Erythroblast (primary cell): ENCODE results near the gene STX11.

Experiments used
- GATA1 ChIP-seq: IDR thresholded peaks from 2 replicates; pipeline ENCODE4 v1.6.1; 2011; ENCODE audit warnings: low read depth, mild to moderate bottlenecking, control low read depth, low read length, moderate library complexity
- POLR2A ChIP-seq: IDR thresholded peaks from 2 replicates; pipeline ENCODE4 v1.6.1; 2011; ENCODE audit warnings: mild to moderate bottlenecking, low read length

DNA sequence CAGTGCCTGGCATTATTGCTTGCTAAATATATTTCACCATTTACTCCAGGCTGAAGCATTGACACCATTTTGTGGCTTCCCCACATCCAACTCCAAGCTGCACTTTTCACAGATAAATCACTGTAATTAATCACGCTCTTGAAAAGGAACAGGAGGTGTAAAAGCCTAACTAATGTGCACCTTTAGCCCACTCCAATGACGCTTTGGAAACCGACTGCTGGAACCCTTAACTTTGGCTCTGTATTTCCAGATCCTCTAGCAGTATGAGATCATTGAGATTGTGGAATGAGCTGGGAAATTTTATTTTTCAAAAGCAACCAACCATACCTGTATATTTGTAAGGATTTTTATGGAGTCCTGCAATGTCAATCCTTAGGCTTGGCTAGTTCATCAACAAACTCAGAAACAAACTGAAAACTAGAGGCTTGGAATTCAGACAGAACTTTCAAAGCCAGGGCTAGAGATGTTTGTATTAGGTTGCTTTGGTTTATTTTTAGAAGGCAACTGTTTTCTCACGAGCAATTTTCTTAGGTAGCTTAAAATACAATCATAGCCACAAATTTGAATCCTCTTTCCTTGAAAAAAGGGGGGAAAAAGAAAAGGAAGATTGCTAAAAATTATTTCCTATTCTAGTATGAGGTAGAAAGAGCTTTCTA, 82.0 kb downstream of the STX11 start:
- TF ChIP-seq POLR2A (no peak), GATA1 (no peak)
